Urinary bladder (tissue), 4 donors: ENCODE data around the gene CRYBB3. TPM values are rescaled to one million over a fixed set of nuclear protein-coding genes. Genes with fewer than 3 reads are reported as not detected.
"Not testable (repeated sequence)": the region's sequence is repeated elsewhere in the genome, so short reads cannot be mapped to it uniquely, and the experiment has no call there.

Source experiments
- DNase-seq: peaks from one replicate; pipeline ENCODE4 v3.0.0-alpha.2; 2015; ENCODE audit errors: extremely low spot score
- H3K27ac ChIP-seq: one replicate; pipeline ENCODE4 v1.5.1; 2013; ENCODE audit warnings: low read depth, mild to moderate bottlenecking, moderate library complexity
- H3K36me3 ChIP-seq: one replicate; pipeline ENCODE4 v1.6.1; 2013; ENCODE audit warnings: mild to moderate bottlenecking, moderate library complexity; ENCODE audit not compliant: insufficient read depth
- H3K4me1 ChIP-seq: one replicate; pipeline ENCODE4 v1.6.1; 2013; ENCODE audit warnings: mild to moderate bottlenecking, moderate library complexity; ENCODE audit not compliant: insufficient read depth
- H3K4me3 ChIP-seq: one replicate; pipeline ENCODE4 v1.5.1; 2013; ENCODE audit warnings: low read depth, low read length
- WGBS: extraction: QIAGEN DNeasy Blood & Tissue Kit; methylation state at CpG from one replicate; pipeline ENCODE4 v1.1.7; 2013; 5-methylcytosine and 5-hydroxymethylcytosine counted together
- polyA plus RNA-seq: library from polyadenylated mRNA; stranded (reverse); fragments of 200-250 nt; gene quantifications from one replicate; pipeline ENCODE4 v1.2.3, GENCODE V29; 2013
- small RNA-seq: library from RNA; depleted of rRNA; stranded (forward); fragments of <200 nt; gene quantifications from one replicate; pipeline ENCODE3, GENCODE V24; 2014
- total RNA-seq: library from RNA; depleted of rRNA; stranded (reverse); fragments of >200 nt; gene quantifications from one replicate; pipeline ENCODE4 v1.2.3, GENCODE V29; 2014
- donor health status: healthy with polysubstance abuse.
- donor health status: healthy.

CRYBB3 gene
- total and polyA plus RNA-seq, 2 donors, result not detected

GRCh38 chr22:25223269-25223850, 23.7 kb downstream of the CRYBB3 start:
- Histone ChIP-seq H3K27ac (no peak overlapping the region), H3K36me3 (no peaks in the 10 kb centered on the region), H3K4me3 (no peak overlapping the region), H3K4me1 (no peaks in the 10 kb centered on the region)
- 65% methylated on average over 12 of the region's 12 CpGs for WGBS
- DNase-seq, result no peak

GRCh38 chr22:25228822-25229221, 29.2 kb downstream of the CRYBB3 start:
- Histone ChIP-seq H3K4me1 (no peaks in the 10 kb centered on the region), H3K36me3 (no peaks in the 10 kb centered on the region), H3K27ac (no peak overlapping the region), H3K4me3 (no peak overlapping the region)
- no peak for DNase-seq
- 85% methylated on average over 13 of the region's 13 CpGs for WGBS

GRCh38 chr22:25230760-25231159, 31.1 kb downstream of the CRYBB3 start:
- H3K4me1 ChIP-seq, H3K27ac ChIP-seq, DNase-seq, H3K36me3 ChIP-seq, H3K4me3 ChIP-seq: not testable (repeated sequence)
- 83% methylated on average over 2 of the region's 2 CpGs for WGBS

GRCh38 chr22:25232301-25232700, 32.6 kb downstream of the CRYBB3 start:
- no peaks in the 10 kb centered on the region for H3K4me1 ChIP-seq
- no peak for DNase-seq
- no peak overlapping the region for H3K4me3 ChIP-seq
- H3K27ac ChIP-seq, result no peak overlapping the region
- no peaks in the 10 kb centered on the region for H3K36me3 ChIP-seq
- 72% methylated on average over 5 of the region's 5 CpGs for WGBS

- not testable (repeated sequence) for H3K27ac ChIP-seq, H3K4me3 ChIP-seq, H3K36me3 ChIP-seq, DNase-seq, H3K4me1 ChIP-seq
These were observed 34.0 kb downstream of the CRYBB3 start for GRCh38 chr22:25233706-25234105.

GRCh38 chr22:25235547-25236290, 36.1 kb downstream of the CRYBB3 start:
- H3K36me3 ChIP-seq, result no peaks in the 10 kb centered on the region
- 12% methylated on average over 30 of the region's 30 CpGs for WGBS
- no peaks in the 10 kb centered on the region for H3K4me1 ChIP-seq
- DNase-seq, result peak; percentile 7
- no peak overlapping the region for H3K4me3 ChIP-seq
- H3K27ac ChIP-seq, result no peak overlapping the region

GRCh38 chr22:25236417-25236816, 36.8 kb downstream of the CRYBB3 start:
- Histone ChIP-seq H3K36me3 (no peaks in the 10 kb centered on the region), H3K27ac (no peak overlapping the region), H3K4me1 (no peaks in the 10 kb centered on the region), H3K4me3 (no peak overlapping the region)
- no peak for DNase-seq
- WGBS, result 88% methylated on average over 6 of the region's 6 CpGs

GRCh38 chr22:25237503-25237902, 37.8 kb downstream of the CRYBB3 start:
- WGBS, result 78% methylated on average over 4 of the region's 4 CpGs
- no peak for DNase-seq
- Histone ChIP-seq H3K27ac (no peak overlapping the region), H3K4me3 (no peak overlapping the region), H3K36me3 (no peaks in the 10 kb centered on the region), H3K4me1 (no peaks in the 10 kb centered on the region)

GRCh38 chr22:25238058-25238457, 38.4 kb downstream of the CRYBB3 start:
- 70% methylated on average over 9 of the region's 9 CpGs for WGBS
- H3K4me3 ChIP-seq, result not testable (repeated sequence)

GRCh38 chr22:25255169-25255568, 55.5 kb downstream of the CRYBB3 start:
- H3K36me3 ChIP-seq, DNase-seq, H3K4me1 ChIP-seq, H3K4me3 ChIP-seq, H3K27ac ChIP-seq: not testable (repeated sequence)
- WGBS, result 85% methylated on average over 1 of the region's 1 CpG

More at GRCh38 chr22:25238058-25238457, 38.4 kb downstream of the CRYBB3 start:
- H3K36me3 ChIP-seq, H3K4me1 ChIP-seq, DNase-seq, H3K27ac ChIP-seq: not testable (repeated sequence)

Small RNA genes within 50 kb of the gene (small RNA-seq; reads per million reads assigned to genes)
- not detected for gene Z99916.2

Other genes starting within 250 kb of the CRYBB3 start
- gene KIAA1671, start 247.1 kb upstream of the CRYBB3 start, total RNA-seq, result 19.0 TPM
- 13.0 TPM for gene KIAA1671, start 247.1 kb upstream of the CRYBB3 start, polyA plus RNA-seq
- not detected for gene CRYBB2, start 19.8 kb downstream of the CRYBB3 start, total RNA-seq
- gene CRYBB2, start 19.8 kb downstream of the CRYBB3 start, polyA plus RNA-seq, result 0.13 TPM